ENCODE measurements around the gene ARHGAP8. TPM values are rescaled to one million over a fixed set of nuclear protein-coding genes. Genes with fewer than 3 reads are reported as not detected.
A peak's percentile ranks its signal among the peaks of the same experiment; 100 is the strongest.

Gene ARHGAP8
- total RNA-seq, 4 donors from 2014 or later = 1.7 to 5.7 (median 3.0) TPM

GRCh38 chr22:44825310-44826150, 73.2 kb downstream of the ARHGAP8 start:
- H3K27ac ChIP-seq = no peak overlapping the region
- no peak for DNase-seq (ENCODE audit: low spot score in 2 of 2)
- no peaks in the 10 kb centered on the region for H3K27me3 ChIP-seq
- WGBS, 2 donors = 86 to 90% methylated on average over 21 to 40 of the region's 43 CpGs
- no peak overlapping the region for H3K4me3 ChIP-seq
- peaks cover 0 to 9% (median 0%) of the 10 kb centered on the region in 4 donors for H3K4me1 ChIP-seq
- TF ChIP-seq POLR2A (IDR thresholded peaks at IDR 0.05) (no peak), EP300 (IDR thresholded peaks at IDR 0.05) (no peak)
- TF ChIP-seq, protein P1, sequence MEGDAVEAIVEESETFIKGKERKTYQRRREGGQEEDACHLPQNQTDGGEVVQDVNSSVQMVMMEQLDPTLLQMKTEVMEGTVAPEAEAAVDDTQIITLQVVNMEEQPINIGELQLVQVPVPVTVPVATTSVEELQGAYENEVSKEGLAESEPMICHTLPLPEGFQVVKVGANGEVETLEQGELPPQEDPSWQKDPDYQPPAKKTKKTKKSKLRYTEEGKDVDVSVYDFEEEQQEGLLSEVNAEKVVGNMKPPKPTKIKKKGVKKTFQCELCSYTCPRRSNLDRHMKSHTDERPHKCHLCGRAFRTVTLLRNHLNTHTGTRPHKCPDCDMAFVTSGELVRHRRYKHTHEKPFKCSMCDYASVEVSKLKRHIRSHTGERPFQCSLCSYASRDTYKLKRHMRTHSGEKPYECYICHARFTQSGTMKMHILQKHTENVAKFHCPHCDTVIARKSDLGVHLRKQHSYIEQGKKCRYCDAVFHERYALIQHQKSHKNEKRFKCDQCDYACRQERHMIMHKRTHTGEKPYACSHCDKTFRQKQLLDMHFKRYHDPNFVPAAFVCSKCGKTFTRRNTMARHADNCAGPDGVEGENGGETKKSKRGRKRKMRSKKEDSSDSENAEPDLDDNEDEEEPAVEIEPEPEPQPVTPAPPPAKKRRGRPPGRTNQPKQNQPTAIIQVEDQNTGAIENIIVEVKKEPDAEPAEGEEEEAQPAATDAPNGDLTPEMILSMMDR (IDR thresholded peaks at IDR 0.05) = no peak
- H3K36me3 ChIP-seq = no peaks in the 10 kb centered on the region
- no peaks in the 10 kb centered on the region for H3K9me3 ChIP-seq

DNA sequence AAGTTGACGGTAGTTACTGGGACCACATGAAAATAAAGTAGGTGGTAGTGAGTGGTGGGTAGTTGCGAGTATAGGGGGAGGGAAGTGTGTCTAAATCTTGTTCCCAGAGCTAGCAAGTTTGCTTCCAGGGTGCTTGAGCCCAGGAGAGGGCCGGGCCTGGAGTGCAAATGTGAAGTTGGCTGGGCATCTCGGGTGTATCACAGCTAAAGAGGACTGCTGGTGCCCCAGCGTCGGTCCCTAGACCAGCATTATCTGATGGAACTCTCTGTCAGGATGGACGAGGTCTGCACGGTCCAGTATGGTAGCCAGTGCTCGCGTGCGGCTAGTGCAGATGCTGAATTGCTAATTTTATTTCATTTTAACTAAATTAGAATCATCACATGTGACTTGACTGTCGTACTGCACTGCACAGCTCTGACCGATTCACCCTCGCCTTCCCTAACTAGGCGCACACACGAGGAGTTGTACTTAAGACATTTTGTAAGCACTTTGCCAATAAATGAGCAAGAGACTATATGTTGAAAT, 75.4 kb downstream of the ARHGAP8 start:
- WGBS, 2 donors = 86 to 88% methylated on average over 16 of the region's 16 CpGs
- TF ChIP-seq, protein P1 (IDR thresholded peaks at IDR 0.05) = no peak
- no peak for DNase-seq (ENCODE audit: low spot score in 2 of 2)

DNA sequence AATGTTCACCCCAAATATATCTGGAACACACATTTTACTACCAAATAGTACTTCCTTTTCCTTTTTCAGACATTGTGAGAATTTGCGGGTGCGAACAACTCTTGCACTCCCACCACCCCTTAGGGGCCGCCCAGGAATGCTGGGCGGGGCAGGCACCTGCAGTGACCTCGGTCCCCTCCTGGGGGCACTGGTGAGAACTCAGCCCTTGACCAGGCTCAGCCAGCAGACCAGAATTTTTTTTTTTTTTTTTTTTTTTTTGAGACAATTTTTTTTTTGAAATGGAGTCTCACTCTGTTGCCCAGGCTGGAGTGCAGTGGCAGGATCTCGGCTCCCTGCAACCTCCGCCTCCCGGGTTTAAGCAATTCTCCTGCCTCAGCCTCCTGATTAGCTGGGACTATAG, 75.8 kb downstream of the ARHGAP8 start:
- H3K4me3 ChIP-seq = no peak overlapping the region
- WGBS, 2 donors = 59% methylated on average over 8 of the region's 8 CpGs
- no peak for TF ChIP-seq POLR2A (IDR thresholded peaks at IDR 0.05)
- TF ChIP-seq, protein P1 (IDR thresholded peaks at IDR 0.05) = peak in 1 of 5 experiments; percentile 22
- no peak for TF ChIP-seq EP300 (IDR thresholded peaks at IDR 0.05)
- H3K27ac ChIP-seq = no peak overlapping the region
- no peaks in the 10 kb centered on the region for H3K27me3 ChIP-seq
- no peaks in the 10 kb centered on the region for H3K4me1 ChIP-seq
- peaks cover 0 to 7% (median 0%) of the 10 kb centered on the region in 3 donors for H3K36me3 ChIP-seq
- DNase-seq (ENCODE audit: low spot score in 2 of 2) = no peak
- H3K9me3 ChIP-seq = peaks cover 0 to 24% (median 0%) of the 10 kb centered on the region in 4 donors

More for the DNA sequence above, 75.4 kb downstream of the ARHGAP8 start:
- peaks cover 0 to 7% (median 0%) of the 10 kb centered on the region in 3 donors for H3K36me3 ChIP-seq
- H3K9me3 ChIP-seq = peaks cover 0 to 21% (median 0%) of the 10 kb centered on the region in 4 donors
- no peaks in the 10 kb centered on the region for H3K4me1 ChIP-seq
- no peak overlapping the region for H3K27ac ChIP-seq
- H3K27me3 ChIP-seq = no peaks in the 10 kb centered on the region
- no peak overlapping the region for H3K4me3 ChIP-seq

- Histone ChIP-seq H3K36me3 (peaks cover 0 to 12% (median 0%) of the 10 kb centered on the region in 3 donors), H3K4me3 (no peak overlapping the region), H3K27me3 (no peaks in the 10 kb centered on the region), H3K27ac (no peak overlapping the region), H3K4me1 (no peaks in the 10 kb centered on the region), H3K9me3 (peaks cover 0 to 51% (median 6%) of the 10 kb centered on the region in 4 donors)
- no peak for DNase-seq (ENCODE audit: low spot score in 2 of 2)
- WGBS, 2 donors = 53 to 70% methylated on average over 1 of the region's 1 CpG
- TF ChIP-seq POLR2A (IDR thresholded peaks at IDR 0.05) (no peak), EP300 (IDR thresholded peaks at IDR 0.05) (no peak)
- TF ChIP-seq, protein P1 (IDR thresholded peaks at IDR 0.05) = no peak
These were observed 79.5 kb downstream of the ARHGAP8 start for GRCh38 chr22:44831885-44832284.

- TF ChIP-seq POLR2A (IDR thresholded peaks at IDR 0.05) (no peak), EP300 (IDR thresholded peaks at IDR 0.05) (no peak)
- TF ChIP-seq, protein P1 (IDR thresholded peaks at IDR 0.05) = no peak
- H3K27ac ChIP-seq = no peak overlapping the region
- H3K27me3 ChIP-seq = no peaks in the 10 kb centered on the region
- DNase-seq (ENCODE audit: low spot score in 2 of 2) = no peak
- no peaks in the 10 kb centered on the region for H3K4me1 ChIP-seq
- H3K4me3 ChIP-seq = no peak overlapping the region
- H3K9me3 ChIP-seq = peaks cover 0 to 51% (median 6%) of the 10 kb centered on the region in 4 donors
- peaks cover 0 to 12% (median 0%) of the 10 kb centered on the region in 3 donors for H3K36me3 ChIP-seq
These were observed 81.7 kb downstream of the ARHGAP8 start for GRCh38 chr22:44834065-44834464.

Data from tibial nerve (tissue), 4 donors.